Keratinocyte (primary cell): ENCODE results near the gene PRKCE.

Source experiments
- EZH2 ChIP-seq: IDR thresholded peaks from one replicate; pipeline ENCODE4 v1.6.1; 2012; ENCODE audit warnings: inconsistent platforms, mild to moderate bottlenecking, low read length, moderate library complexity
- TF ChIP-seq, protein P1 (sequence below), 3 experiments: IDR thresholded peaks in 1 of 3; conservative IDR thresholded peaks in 1 of 3; optimal IDR thresholded peaks in 1 of 3; 2 replicates in 2 of 3; 3 replicates in 1 of 3; pipeline versions ENCODE3 to v1.5.1; 2011; ENCODE audit warnings: low read length in 3 of 3, mild to moderate bottlenecking in 3 of 3, moderate library complexity in 2 of 3, control low read depth in 1 of 3, inconsistent platforms in 1 of 3; ENCODE audit not compliant: insufficient read depth in 2 of 3; ENCODE audit errors: extremely low read depth in 1 of 3

DNA sequence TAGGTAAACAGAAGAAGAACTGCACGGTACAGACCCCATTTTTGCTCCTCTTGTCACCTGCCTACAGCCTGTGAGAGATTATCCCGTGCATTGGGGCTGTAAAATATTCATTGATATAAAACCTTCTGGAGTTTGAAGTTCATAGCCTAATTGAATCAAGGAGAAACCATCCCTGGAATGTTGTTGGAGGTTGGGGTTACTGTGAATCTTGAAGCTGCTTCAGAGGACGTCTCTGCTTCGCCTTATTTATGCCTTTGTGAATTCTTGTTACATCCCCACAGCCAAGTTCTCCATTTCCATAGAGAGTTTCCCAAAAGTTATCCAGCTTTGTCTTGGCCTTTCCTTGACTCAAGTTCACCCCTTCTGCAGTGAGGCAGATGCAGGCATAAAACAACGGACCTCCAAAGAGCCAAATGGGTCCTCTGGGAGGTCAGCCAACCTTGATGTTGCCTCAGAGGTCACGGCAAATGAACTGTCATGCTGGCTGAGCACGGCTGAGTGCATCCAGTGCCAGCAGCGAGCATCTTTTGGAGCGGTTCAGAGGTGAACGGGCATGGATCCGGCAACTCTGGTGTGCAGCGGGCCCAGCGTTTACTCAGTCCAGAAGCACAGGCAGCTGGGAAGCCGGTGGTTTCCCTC, 317.6 kb downstream of the PRKCE start:
- TF ChIP-seq, protein P1, sequence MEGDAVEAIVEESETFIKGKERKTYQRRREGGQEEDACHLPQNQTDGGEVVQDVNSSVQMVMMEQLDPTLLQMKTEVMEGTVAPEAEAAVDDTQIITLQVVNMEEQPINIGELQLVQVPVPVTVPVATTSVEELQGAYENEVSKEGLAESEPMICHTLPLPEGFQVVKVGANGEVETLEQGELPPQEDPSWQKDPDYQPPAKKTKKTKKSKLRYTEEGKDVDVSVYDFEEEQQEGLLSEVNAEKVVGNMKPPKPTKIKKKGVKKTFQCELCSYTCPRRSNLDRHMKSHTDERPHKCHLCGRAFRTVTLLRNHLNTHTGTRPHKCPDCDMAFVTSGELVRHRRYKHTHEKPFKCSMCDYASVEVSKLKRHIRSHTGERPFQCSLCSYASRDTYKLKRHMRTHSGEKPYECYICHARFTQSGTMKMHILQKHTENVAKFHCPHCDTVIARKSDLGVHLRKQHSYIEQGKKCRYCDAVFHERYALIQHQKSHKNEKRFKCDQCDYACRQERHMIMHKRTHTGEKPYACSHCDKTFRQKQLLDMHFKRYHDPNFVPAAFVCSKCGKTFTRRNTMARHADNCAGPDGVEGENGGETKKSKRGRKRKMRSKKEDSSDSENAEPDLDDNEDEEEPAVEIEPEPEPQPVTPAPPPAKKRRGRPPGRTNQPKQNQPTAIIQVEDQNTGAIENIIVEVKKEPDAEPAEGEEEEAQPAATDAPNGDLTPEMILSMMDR (optimal IDR thresholded peaks at IDR 0.05 in 1 of 3, IDR thresholded peaks at IDR 0.05 in 1 of 3, conservative IDR thresholded peaks at IDR 0.05 in 1 of 3; ENCODE audit: extremely low read depth in 1 of 3, insufficient read depth in 2 of 3, low read length in 3 of 3), result no peak
- no peak for TF ChIP-seq EZH2
